NOMO-1 treated with dmso at 0.1 percent for 144 hours (cell line): Measurements from ENCODE around the gene AQP6.

ENCODE experiments used
- DNase-seq: peaks from one replicate; lab custom pipeline; 2025; ENCODE audit not compliant: unreplicated experiment; lab: John Stamatoyannopoulos, UW

Gene AQP6

DNA sequence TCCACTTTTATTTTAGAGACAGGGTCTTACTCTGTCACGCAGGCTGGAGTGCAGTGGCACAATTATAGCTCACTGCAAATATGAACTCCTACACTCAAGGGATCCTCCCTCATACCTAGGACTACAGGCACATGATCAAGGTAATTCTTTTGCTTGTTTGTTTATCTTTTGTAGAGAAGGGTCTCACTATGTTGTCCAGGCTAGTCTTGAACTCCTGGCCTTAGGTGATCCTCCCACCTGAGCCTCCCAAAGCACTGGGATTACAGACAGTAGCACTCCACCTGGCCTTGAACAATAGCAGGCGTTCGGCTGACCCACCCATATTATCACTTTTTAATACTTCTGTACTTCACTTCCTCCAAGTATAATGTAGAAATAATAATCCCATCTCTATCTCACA is 53.9 kb downstream of the AQP6 start:
- DNase-seq, result no peak
